ENCODE data around the gene GPATCH4.
"Not testable (repeated sequence)": the region's sequence is repeated elsewhere in the genome, so short reads cannot be mapped to it uniquely, and the experiment has no call there.

GPATCH4 gene

GRCh38 chr1:156598125-156598524, 3.2 kb downstream of the GPATCH4 start:
- no peak for DNase-seq (ENCODE audit: low spot score)

DNA sequence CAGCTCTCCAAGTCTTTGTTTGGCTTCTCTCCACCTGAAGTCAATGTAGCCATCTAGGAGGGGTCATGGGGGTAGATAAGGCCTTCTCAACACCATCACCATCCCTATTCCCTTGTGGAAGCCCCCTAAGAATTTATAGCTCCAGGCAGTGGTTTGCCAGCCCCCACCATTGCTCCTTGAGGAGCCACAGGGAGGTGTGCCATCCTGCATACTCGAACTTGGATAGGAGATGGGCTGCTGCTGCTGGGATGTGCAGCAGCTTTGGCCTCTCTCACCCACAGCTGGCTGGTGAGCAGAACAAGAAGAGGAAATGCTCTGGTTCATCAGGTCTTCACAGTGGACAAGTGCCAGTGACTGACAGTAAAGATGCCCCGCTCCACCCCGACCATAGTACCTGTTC, 4.9 kb downstream of the GPATCH4 start:
- DNase-seq (ENCODE audit: low spot score) = no peak

GRCh38 chr1:156595016-156595415, 6.3 kb downstream of the GPATCH4 start:
- no peak for DNase-seq (ENCODE audit: low spot score)

DNA sequence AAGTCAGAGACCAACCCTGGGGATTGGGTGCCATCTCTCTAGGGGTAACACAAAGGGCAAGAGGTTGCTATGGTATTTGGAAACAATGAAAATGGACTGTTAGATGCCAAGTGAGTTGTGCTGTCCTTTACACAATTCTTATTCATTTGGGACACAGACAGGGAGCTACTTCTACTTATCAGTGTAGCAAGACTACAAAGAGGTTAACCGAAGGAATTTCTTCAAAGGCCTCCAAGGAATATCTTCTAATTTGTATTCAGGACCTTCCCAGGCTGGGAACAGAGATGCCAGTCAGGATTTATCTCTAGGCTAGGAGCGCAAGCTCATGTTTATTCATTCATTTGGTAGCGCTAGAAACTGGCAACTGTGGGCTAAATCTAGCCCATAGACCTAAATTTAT, 7.1 kb downstream of the GPATCH4 start:
- DNase-seq (ENCODE audit: low spot score) = no peak

- DNase-seq (ENCODE audit: low spot score) = no peak
These were observed 7.7 kb downstream of the GPATCH4 start for GRCh38 chr1:156593661-156593989.

DNA sequence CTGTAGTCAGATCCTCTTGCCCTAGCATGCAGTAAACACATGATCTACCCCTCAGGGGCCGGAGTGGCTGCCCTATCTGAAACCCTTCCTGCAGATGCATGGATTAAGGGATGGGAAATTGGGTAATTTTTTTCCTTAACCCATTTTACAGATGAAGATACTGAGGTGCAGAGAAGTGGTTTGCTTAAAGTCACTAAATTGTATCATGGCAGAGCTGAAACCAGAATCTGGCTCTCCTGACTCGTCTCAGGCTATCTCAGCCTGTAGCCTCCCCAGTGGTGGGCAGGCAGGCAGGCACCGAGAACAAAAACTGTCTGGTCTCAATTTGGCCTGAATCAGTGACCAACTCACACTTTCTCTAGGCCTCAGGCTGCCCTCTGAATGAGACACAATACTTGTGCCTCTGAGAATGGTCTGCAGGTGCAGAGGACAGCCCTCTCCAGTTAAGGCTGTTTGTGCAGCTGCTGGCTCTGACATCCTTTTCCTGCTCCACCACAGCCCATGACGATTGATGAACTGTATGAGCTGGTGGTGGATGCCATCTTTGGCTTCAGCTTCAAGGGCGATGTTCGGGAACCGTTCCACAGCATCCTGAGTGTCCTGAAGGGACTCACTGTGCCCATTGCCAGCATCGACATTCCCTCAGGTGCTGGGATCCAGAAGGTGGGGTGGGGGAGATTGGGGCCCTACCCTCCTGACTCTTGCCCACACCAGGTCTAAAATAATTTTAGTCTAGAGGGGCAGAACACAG, 8.2 kb downstream of the GPATCH4 start:
- DNase-seq (ENCODE audit: low spot score) = no peak

DNA sequence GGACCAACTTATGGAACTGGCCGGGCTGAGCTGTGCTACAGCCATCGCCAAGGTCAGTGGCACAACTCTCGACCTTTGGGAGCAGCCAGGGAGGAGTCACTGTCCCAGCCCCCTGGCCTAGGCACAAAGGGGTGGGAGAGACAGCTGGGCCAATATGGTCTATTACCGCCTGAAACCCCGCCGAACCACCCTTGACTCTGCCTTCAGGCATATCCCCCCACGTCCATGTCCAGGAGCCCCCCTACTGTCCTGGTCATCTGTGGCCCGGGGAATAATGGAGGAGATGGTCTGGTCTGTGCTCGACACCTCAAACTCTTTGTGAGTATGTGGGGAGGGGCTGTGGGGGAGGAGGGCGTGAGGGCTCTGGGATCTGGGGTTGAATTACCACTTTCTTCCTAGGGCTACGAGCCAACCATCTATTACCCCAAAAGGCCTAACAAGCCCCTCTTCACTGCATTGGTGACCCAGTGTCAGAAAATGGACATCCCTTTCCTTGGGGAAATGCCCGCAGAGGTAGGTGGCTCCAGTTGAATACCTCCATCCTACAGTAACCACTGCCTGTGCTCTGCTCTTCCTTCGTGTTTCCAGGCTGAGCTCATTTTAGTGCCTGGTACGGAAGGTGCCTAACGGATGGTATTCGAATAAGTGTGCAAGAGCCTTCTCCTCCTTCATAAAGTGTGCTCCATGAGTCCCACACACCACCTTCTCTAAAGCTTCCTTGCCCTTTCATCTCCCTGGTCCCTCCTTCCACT, 8.9 kb downstream of the GPATCH4 start:
- DNase-seq (ENCODE audit: low spot score) = no peak

- peak; percentile 96 for DNase-seq (ENCODE audit: low spot score)
These were observed 9.7 kb downstream of the GPATCH4 start, which contains the start of gene NAXE for GRCh38 chr1:156591432-156592157. Gene NAXE, plus strand, starts transcription at chr1:156591776. Its CDS starts 29 bp downstream, at chr1:156591805.

GRCh38 chr1:156591181-156591431, 10.2 kb downstream of the GPATCH4 start:
- no peak for DNase-seq (ENCODE audit: low spot score)

GRCh38 chr1:156590326-156591180, 10.7 kb downstream of the GPATCH4 start:
- no peak for DNase-seq (ENCODE audit: low spot score)

DNA sequence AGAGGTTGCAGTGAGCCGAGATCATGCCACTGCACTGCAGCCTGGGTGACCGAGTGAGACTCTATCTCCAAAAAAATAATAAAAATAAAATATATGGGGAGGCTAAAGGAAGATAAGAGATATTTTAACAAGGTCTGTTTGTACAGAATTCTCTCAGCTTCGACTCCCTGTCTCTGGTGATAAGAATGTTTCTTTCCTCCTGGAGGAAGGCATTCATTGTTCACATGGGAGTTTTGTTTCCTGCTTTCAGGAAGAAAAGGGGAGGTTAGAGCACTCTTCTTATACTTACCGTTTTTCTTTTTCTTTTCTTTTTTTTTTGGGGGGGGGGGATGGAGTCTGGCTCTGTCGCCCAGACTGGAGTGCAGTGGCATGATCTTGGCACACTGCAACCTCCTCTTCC, 11.7 kb downstream of the GPATCH4 start:
- DNase-seq (ENCODE audit: low spot score) = no peak

GRCh38 chr1:156587927-156588326, 13.4 kb downstream of the GPATCH4 start:
- DNase-seq (ENCODE audit: low spot score) = not testable (repeated sequence)

DNA sequence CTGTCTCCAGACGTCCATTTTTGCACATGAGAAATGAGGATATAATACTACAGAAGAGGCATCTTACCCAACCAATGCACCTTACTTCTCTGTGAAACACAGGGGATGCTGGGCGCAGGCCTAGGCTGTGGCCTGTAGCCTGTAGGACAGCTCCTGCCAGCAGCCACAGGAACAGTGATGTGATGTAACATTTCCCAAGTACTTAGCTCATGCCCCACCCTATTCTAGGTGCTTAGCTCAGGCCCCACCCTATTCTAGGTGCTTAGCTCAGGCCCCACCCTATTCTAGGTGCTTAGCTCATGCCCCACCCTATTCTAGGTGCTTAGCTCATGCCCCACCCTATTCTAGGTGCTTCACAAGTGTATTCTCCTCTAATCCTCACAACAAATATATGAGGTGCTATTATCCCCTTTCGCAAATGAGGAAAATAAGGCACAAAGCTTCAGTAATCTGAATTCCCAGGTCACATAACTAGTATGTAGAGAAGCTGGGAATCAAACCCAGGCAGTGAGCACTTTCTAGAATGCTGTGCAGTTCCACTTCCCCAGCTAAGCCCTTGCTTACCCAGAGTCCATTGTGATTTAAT, 14.3 kb downstream of the GPATCH4 start:
- DNase-seq (ENCODE audit: low spot score) = no peak

DNA sequence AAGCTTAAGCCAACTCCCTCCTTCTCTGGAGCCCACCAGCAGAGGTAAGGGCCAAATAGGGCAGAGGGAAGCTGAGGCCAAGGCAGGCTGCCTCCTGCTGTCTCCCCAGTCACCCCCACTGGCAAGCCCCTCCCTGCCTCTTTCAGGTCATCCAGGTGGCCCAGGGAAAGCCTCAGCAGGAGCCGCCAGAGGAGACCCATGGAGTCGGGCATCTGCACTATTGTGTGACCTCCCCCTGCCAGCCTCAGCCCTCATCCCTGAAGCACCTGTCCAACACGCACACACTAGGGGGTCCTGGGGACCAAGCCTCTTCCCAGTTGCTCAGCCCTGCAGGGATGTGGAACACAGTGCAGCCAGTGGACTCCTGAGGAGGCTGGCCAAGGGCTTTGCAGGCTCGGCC, 15.0 kb downstream of the GPATCH4 start:
- DNase-seq (ENCODE audit: low spot score) = no peak

GRCh38 chr1:156584813-156585212, 16.5 kb downstream of the GPATCH4 start:
- no peak for DNase-seq (ENCODE audit: low spot score)

- DNase-seq (ENCODE audit: low spot score) = peak; percentile 80
These were observed 17.3 kb downstream of the GPATCH4 start for GRCh38 chr1:156583821-156584622.

- no peak for DNase-seq (ENCODE audit: low spot score)
These were observed 18.8 kb downstream of the GPATCH4 start for GRCh38 chr1:156582388-156583017.

DNA sequence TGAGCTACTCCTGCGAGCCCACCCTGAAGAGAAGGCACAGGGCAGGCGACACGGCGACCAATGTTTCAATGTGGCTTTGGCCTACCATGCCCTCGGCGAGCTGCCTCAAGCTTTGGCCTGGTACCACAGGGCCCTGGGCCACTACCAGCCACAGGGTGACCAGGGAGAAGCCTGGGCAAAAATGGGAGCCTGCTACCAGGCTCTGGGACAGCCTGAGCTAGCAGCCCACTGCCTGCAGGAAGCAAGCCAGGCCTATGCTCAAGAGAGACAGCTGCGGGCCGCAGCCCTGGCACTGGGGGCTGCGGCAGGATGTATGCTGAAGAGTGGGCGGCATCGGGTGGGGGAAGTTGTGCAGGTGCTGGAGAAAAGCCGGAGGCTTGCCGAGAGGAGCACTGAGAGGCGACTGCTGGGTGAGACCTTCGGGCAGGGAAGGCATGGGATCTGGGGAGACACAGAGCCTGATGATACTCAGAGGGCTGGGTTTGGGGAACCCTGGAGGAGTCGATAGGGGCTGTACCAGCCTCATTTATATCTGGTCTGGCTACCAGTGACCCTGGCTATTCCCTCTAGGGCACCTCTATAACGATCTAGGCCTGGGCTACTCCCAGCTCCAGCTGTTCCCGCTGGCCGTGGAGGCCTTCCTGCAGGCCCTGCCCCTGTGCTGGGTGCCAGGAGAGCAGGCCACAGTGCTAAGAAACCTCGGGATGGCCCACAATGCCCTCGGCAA, 19.5 kb downstream of the GPATCH4 start:
- DNase-seq (ENCODE audit: low spot score) = no peak

DNA sequence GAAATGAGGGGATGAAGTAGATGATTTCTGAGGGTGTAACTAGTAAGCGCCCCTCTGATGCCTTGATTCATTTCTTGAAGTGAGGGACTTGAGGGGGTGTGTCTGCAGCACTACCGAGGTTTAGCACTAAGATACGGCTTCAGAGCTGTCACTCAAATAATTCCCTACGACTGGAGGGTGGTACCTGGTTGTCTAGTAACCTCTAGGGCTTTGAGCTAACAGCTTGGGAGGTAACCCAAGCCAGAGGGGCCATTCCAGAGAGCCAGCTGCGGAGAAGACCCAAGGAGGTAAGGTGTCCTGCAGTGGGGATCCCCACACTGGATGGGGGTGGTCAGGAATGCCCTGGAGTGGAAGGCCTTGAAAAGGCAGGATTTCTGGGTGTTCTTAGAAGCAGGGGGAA, 21.8 kb downstream of the GPATCH4 start, which contains the start of gene TTC24:
Gene TTC24 (plus strand): TSS at position 252 of the 400 bp plus-strand sequence. CDS start 1,642 bp downstream, outside the sequence.
- DNase-seq (ENCODE audit: low spot score) = no peak

DNA sequence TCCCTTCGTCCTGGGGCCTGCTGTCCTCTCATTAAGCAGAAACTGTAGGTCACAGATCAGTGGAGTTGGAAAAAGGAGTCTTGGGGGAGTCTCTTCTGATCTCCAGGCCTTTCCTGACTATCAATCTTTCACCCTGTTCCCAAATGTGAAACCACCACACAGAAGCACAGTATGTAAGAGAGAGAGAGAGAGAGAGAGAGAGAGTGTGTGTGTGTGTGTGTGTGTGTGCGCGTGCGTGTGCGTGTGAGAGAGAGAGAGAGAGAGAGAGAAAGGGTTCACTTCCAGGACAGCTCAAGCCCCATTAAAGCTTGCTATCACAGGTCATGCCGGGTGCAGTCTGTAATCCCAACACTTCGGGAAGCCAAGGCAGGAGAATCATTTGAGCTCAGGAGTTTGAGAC, 23.2 kb downstream of the GPATCH4 start:
- no peak for DNase-seq (ENCODE audit: low spot score)

Data from AG20443 (cell line).